Chondrocyte (in vitro differentiated cells): Measurements from ENCODE around the gene KMT2E. TPM values are rescaled to one million over a fixed set of nuclear protein-coding genes. Genes with fewer than 3 reads are reported as not detected.

Experiments used
- DNase-seq: peaks from one replicate; pipeline ENCODE4 v3.0.0; 2021; ENCODE audit warnings: mixed read lengths, low spot score
- H3K27ac Mint-ChIP-seq: one replicate; pipeline ENCODE4 v1.8.0; 2021; ENCODE audit warnings: mild to moderate bottlenecking, moderate library complexity, mixed read lengths; ENCODE audit not compliant: unreplicated experiment
- H3K27me3 Mint-ChIP-seq: 2 replicates; pipeline ENCODE4 v1.8.0; 2021; ENCODE audit warnings: low read depth, mixed read lengths
- H3K36me3 Mint-ChIP-seq: 2 replicates; pipeline ENCODE4 v1.8.0; 2021; ENCODE audit warnings: low read depth, mixed read lengths
- H3K4me1 Mint-ChIP-seq: 2 replicates; pipeline ENCODE4 v1.8.0; 2021; ENCODE audit warnings: low read depth, mild to moderate bottlenecking, mixed read lengths
- H3K4me3 Mint-ChIP-seq: one replicate; pipeline ENCODE4 v1.8.0; 2021; ENCODE audit warnings: mild to moderate bottlenecking, moderate library complexity, mixed read lengths; ENCODE audit not compliant: unreplicated experiment
- H3K9me3 Mint-ChIP-seq: 2 replicates; pipeline ENCODE4 v1.8.0; 2021; ENCODE audit warnings: low read depth, mixed read lengths
- total RNA-seq: library from RNA; stranded (reverse); gene quantifications from 3 replicates; pipeline ENCODE4 v1.2.1, GENCODE V29; 2021
- TF ChIP-seq, protein P1 (sequence below): fragments of 200-600 bp; sonication (generic); IDR thresholded peaks from 2 replicates; pipeline ENCODE4 v1.5.0; 2021; ENCODE audit warnings: antibody characterized with exemption, mild to moderate bottlenecking, moderate library complexity

The KMT2E gene
- total RNA-seq, 1 donor from 2014 or later = 63.1 TPM

DNA sequence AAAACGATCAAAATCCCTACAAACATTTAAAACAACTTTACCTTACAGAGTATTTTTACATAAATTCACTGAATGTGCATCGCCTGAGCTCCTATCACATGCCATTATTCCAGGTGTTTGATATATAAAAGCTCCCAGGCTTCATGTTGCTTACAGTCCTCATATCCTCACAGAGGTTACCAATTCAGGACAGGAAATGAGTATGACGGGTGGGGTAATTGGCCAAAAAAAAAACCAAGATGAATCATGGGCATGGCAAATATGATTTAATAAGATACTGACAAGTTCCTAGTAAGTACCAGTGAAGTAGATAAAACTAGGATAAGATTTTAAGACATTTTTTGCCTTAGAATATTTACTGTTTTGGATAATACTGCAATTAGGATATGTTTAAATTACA lies 135.8 kb downstream of the KMT2E start:
- DNase-seq = no peak
- no peak overlapping the region for H3K4me3 Mint-ChIP-seq

DNA sequence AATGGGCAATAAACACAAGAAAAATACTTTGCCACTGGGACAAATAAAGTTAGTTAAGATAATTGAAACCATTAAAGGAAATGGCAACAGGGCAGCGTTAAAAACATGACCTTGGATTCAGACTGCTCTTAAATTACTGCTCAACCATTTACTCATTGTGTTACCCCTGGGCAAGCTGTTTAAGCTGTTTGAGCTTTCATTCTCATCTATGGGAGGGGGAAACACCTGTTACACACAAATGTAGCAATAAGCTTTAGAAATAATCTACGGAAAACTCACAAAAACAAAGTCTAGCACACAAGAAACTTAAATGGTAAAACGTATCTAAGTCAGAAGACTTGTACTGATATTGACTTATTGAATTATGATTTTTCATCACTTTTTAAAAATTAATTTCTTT lies 137.1 kb downstream of the KMT2E start:
- peaks cover 9% of the 10 kb centered on the region for H3K36me3 Mint-ChIP-seq
- no peak for DNase-seq

More for the DNA sequence above, 135.8 kb downstream of the KMT2E start:
- Mint-ChIP-seq H3K27me3 (no peaks in the 10 kb centered on the region), H3K36me3 (peaks cover 5% of the 10 kb centered on the region), H3K4me1 (peaks cover 14% of the 10 kb centered on the region), H3K27ac (no peak overlapping the region), H3K9me3 (no peaks in the 10 kb centered on the region)
- TF ChIP-seq, protein P1, sequence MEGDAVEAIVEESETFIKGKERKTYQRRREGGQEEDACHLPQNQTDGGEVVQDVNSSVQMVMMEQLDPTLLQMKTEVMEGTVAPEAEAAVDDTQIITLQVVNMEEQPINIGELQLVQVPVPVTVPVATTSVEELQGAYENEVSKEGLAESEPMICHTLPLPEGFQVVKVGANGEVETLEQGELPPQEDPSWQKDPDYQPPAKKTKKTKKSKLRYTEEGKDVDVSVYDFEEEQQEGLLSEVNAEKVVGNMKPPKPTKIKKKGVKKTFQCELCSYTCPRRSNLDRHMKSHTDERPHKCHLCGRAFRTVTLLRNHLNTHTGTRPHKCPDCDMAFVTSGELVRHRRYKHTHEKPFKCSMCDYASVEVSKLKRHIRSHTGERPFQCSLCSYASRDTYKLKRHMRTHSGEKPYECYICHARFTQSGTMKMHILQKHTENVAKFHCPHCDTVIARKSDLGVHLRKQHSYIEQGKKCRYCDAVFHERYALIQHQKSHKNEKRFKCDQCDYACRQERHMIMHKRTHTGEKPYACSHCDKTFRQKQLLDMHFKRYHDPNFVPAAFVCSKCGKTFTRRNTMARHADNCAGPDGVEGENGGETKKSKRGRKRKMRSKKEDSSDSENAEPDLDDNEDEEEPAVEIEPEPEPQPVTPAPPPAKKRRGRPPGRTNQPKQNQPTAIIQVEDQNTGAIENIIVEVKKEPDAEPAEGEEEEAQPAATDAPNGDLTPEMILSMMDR = no peak

DNA sequence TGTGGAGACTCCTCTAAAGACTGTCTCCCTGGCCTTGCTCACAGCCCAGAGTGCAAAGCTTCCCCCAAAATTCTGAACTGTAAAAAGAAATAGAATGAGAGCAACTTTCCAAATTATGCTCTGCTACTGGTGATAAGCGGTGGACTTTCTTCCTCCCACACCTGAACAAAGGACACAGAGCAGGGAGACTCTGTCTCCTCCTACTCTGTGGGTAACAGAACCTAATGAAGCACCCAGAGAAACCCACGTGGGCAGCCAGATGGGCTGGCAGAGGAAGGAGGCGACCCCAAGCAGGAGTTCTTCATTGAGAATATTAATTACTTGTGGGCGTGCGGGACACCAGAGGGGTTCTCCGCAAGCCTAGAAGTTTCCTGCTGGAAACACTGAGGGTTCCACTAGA lies 139.5 kb downstream of the KMT2E start:
- Mint-ChIP-seq H3K27me3 (no peaks in the 10 kb centered on the region), H3K9me3 (no peaks in the 10 kb centered on the region), H3K27ac (no peak overlapping the region), H3K4me3 (no peak overlapping the region), H3K4me1 (peaks cover 14% of the 10 kb centered on the region), H3K36me3 (peaks cover 12% of the 10 kb centered on the region)
- no peak for DNase-seq
- TF ChIP-seq, protein P1 = no peak

More for the DNA sequence above, 137.1 kb downstream of the KMT2E start:
- TF ChIP-seq, protein P1 = no peak
- no peaks in the 10 kb centered on the region for H3K9me3 Mint-ChIP-seq
- H3K4me3 Mint-ChIP-seq = no peak overlapping the region
- H3K27ac Mint-ChIP-seq = no peak overlapping the region
- no peaks in the 10 kb centered on the region for H3K27me3 Mint-ChIP-seq
- peaks cover 14% of the 10 kb centered on the region for H3K4me1 Mint-ChIP-seq

DNA sequence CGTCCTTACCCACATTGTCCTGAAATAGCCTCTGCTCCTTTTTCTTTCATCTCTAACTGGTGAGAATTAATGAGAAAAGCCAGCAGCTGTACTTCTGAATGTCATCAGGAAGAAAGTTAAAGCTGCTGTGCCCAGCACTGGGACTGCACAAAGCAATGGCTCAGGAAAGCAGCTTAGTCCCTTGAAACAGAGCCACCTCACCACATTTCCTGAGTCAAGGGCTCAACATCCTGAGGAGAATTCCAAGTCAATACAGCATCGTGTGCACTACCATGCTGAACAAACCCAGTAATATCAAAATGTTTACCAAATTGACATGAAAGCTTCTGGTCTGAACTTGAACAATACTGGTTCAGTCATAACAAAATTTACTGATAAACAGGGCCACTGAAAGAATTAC lies 140.1 kb downstream of the KMT2E start:
- H3K4me1 Mint-ChIP-seq = peaks cover 14% of the 10 kb centered on the region
- H3K27ac Mint-ChIP-seq = no peak overlapping the region
- H3K27me3 Mint-ChIP-seq = no peaks in the 10 kb centered on the region
- peaks cover 12% of the 10 kb centered on the region for H3K36me3 Mint-ChIP-seq
- TF ChIP-seq, protein P1 = no peak
- no peak overlapping the region for H3K4me3 Mint-ChIP-seq
- no peak for DNase-seq
- H3K9me3 Mint-ChIP-seq = no peaks in the 10 kb centered on the region

DNA sequence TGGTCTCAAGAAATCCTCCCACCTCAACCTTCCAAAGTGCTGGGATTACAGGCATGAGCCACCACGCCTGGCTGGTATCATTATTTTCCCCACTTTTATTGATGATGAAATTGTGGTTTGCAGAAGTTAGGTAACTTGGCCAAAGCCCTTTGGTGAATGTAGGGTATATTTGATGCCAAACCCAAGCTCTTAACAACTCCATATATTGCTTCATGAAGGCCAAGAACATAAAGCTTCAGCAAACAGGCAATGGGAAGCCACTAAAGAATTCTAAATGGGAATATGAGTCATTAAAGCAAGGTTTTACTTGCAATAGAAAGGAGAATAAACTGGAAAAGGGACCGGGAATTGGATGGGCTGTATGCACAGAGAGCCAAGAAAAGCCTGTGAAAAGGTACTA lies 142.7 kb downstream of the KMT2E start:
- Mint-ChIP-seq H3K9me3 (no peaks in the 10 kb centered on the region), H3K4me1 (no peaks in the 10 kb centered on the region)

More for the DNA sequence above, 142.7 kb downstream of the KMT2E start:
- Mint-ChIP-seq H3K27ac (peak overlapping the region; percentile 78), H3K27me3 (no peaks in the 10 kb centered on the region), H3K36me3 (peaks cover 9% of the 10 kb centered on the region), H3K4me3 (no peak overlapping the region)
- no peak for DNase-seq
- TF ChIP-seq, protein P1 = no peak
